Mesenchymal stem cell (in vitro differentiated cells and primary cell): ENCODE measurements around the gene INPPL1.

ENCODE experiments used
- DNase-seq: peaks from one replicate; pipeline ENCODE4 v3.0.0-alpha.2; 2013
- H2AFZ ChIP-seq: one replicate; pipeline ENCODE4 v1.6.1; 2013; ENCODE audit warnings: low read depth, mild to moderate bottlenecking, control low read depth, inconsistent platforms, low read length, moderate library complexity
- H2AK5ac ChIP-seq: 2 replicates; pipeline ENCODE4 v1.6.1; 2013; ENCODE audit warnings: low read length, moderate library complexity, mild to moderate bottlenecking, inconsistent platforms; ENCODE audit not compliant: severe bottlenecking
- H2BK120ac ChIP-seq: one replicate; pipeline ENCODE4 v1.6.1; 2013; ENCODE audit warnings: low read depth, mild to moderate bottlenecking, inconsistent platforms, low read length, moderate library complexity
- H2BK12ac ChIP-seq, 2 experiments: one replicate each; pipeline ENCODE4 v1.6.1; 2013; ENCODE audit warnings: inconsistent platforms in 2 of 2, low read length in 2 of 2, mild to moderate bottlenecking in 2 of 2, moderate library complexity in 2 of 2, control low read depth in 1 of 2
- H2BK15ac ChIP-seq: one replicate; pipeline ENCODE4 v1.6.1; 2013; ENCODE audit warnings: mild to moderate bottlenecking, low read depth, inconsistent platforms; ENCODE audit not compliant: poor library complexity, severe bottlenecking
- H2BK5ac ChIP-seq: 2 replicates; pipeline ENCODE4 v1.6.1; 2013; ENCODE audit warnings: low read depth, mild to moderate bottlenecking, low read length, control low read depth, inconsistent platforms; ENCODE audit not compliant: poor library complexity, severe bottlenecking
- H3K14ac ChIP-seq, 2 experiments: one replicate each; pipeline ENCODE4 v1.6.1; 2013; ENCODE audit warnings: inconsistent platforms in 2 of 2, low read length in 2 of 2, control low read depth in 1 of 2, mild to moderate bottlenecking in 1 of 2, moderate library complexity in 1 of 2
- H3K18ac ChIP-seq, 2 experiments: one replicate each; pipeline ENCODE4 v1.6.1; 2013; ENCODE audit warnings: inconsistent platforms in 2 of 2, low read length in 2 of 2, control low read depth in 1 of 2, low read depth in 1 of 2, mild to moderate bottlenecking in 1 of 2
- H3K23ac ChIP-seq, 2 experiments: one replicate each; pipeline ENCODE4 v1.6.1; 2013; ENCODE audit warnings: inconsistent platforms in 2 of 2, low read length in 2 of 2, mild to moderate bottlenecking in 2 of 2, moderate library complexity in 2 of 2, control low read depth in 1 of 2
- H3K27ac ChIP-seq: 2 replicates; pipeline ENCODE4 v1.5.1; 2013; ENCODE audit warnings: mild to moderate bottlenecking, moderate library complexity, low read length, control low read depth, inconsistent platforms; ENCODE audit not compliant: poor library complexity, severe bottlenecking
- H3K27me3 ChIP-seq, 2 experiments: 2 replicates each; pipeline versions ENCODE4 v1.6.1 to v1.7.0; 2013; ENCODE audit warnings: low read length in 2 of 2, mild to moderate bottlenecking in 2 of 2, moderate library complexity in 2 of 2, control low read depth in 1 of 2, inconsistent platforms in 1 of 2; ENCODE audit not compliant: control insufficient read depth in 1 of 2, insufficient read depth in 1 of 2
- H3K36me3 ChIP-seq, 2 experiments: 2 replicates each; pipeline versions ENCODE4 v1.6.1 to v1.7.0; 2013; ENCODE audit warnings: low read length in 2 of 2, control low read depth in 1 of 2, inconsistent platforms in 1 of 2, low read depth in 1 of 2, mild to moderate bottlenecking in 1 of 2; ENCODE audit not compliant: insufficient read depth in 2 of 2, control insufficient read depth in 1 of 2
- H3K4ac ChIP-seq, 2 experiments: one replicate each; pipeline ENCODE4 v1.6.1; 2013; ENCODE audit warnings: inconsistent platforms in 2 of 2, low read length in 2 of 2, mild to moderate bottlenecking in 2 of 2, moderate library complexity in 2 of 2, control low read depth in 1 of 2, low read depth in 1 of 2
- H3K4me1 ChIP-seq: 2 replicates; pipeline ENCODE4 v1.6.1; 2013; ENCODE audit warnings: low read depth, low read length, control low read depth; ENCODE audit not compliant: control insufficient read depth, insufficient read depth
- H3K4me2 ChIP-seq: 2 replicates; pipeline ENCODE4 v1.6.1; 2013; ENCODE audit warnings: low read length, mild to moderate bottlenecking, inconsistent platforms; ENCODE audit not compliant: poor library complexity, severe bottlenecking
- H3K4me3 ChIP-seq, 2 experiments: 2 replicates each; pipeline versions ENCODE4 v1.5.1 to v1.7.0; 2013; ENCODE audit warnings: low read length in 2 of 2, mild to moderate bottlenecking in 2 of 2, control low read depth in 1 of 2, low read depth in 1 of 2; ENCODE audit not compliant: insufficient read depth in 1 of 2
- H3K79me1 ChIP-seq: replicated peaks from 2 replicates; pipeline ENCODE4 v1.6.1; 2013; ENCODE audit warnings: mild to moderate bottlenecking, control low read depth, low read length, inconsistent platforms; ENCODE audit not compliant: poor library complexity, severe bottlenecking
- H3K9ac ChIP-seq: 2 replicates; pipeline ENCODE4 v1.7.0; 2013; ENCODE audit warnings: mild to moderate bottlenecking, low read length, moderate library complexity
- H3K9me3 ChIP-seq: 2 replicates; pipeline ENCODE4 v1.7.0; 2013; ENCODE audit warnings: mild to moderate bottlenecking, low read length; ENCODE audit not compliant: control insufficient read depth
- H4K8ac ChIP-seq: one replicate; pipeline ENCODE4 v1.6.1; 2013; ENCODE audit warnings: inconsistent platforms, mild to moderate bottlenecking, low read length, moderate library complexity
- H4K91ac ChIP-seq: one replicate; pipeline ENCODE4 v1.6.1; 2013; ENCODE audit warnings: mild to moderate bottlenecking, low read length, inconsistent platforms
- WGBS: methylation state at CpG from one replicate; pipeline ENCODE4 v1.1.7; 2013; ENCODE audit warnings: mixed read lengths; 5-methylcytosine and 5-hydroxymethylcytosine counted together

The INPPL1 gene

DNA sequence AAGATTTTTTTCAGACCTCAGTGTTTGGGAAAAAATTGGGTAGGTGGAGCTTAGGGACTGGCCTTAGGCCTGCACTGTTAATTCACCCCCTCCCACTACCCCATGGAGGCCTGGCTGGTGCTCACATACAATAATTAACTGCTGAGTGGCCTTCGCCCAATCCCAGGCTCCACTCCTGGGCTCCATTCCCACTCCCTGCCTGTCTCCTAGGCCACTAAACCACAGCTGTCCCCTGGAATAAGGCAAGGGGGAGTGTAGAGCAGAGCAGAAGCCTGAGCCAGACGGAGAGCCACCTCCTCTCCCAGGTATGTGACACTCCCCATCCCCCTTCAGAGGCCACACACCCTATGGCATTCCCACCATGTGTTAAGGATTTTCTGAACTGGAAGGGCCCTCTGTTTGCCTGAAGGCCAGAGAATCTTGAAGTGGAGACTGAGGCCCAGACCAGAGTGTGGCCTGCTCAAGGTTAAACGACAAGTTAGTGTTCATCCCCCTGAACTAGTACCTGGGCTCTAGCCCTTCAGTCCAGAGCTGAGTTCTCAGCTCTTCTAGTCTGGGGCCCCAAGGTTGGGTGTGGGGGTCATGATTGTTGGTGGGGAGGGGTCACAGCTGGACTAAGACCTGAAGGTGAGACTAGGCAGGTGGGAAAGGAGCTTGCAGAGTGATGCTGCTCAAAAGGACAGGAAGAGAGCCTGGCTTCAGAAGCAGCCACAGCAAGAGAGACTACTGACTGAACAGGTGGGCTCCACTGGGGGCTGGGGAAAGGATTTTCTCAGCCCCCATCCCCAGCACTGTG is 34.9 kb upstream of the INPPL1 start:
- H3K9ac ChIP-seq = no peak overlapping the region
- no peak for DNase-seq
- H3K4me2 ChIP-seq = no peak overlapping the region
- no peak overlapping the region for H2AFZ ChIP-seq
- WGBS = 77% methylated on average over 2 of the region's 3 CpGs
- H3K4me1 ChIP-seq = peaks cover 4% of the 10 kb centered on the region
- no peak overlapping the region for H3K4me3 ChIP-seq
- no peak overlapping the region for H2BK12ac ChIP-seq
- no peak overlapping the region for H3K23ac ChIP-seq
- no peaks in the 10 kb centered on the region for H3K79me1 ChIP-seq
- H3K36me3 ChIP-seq = no peaks in the 10 kb centered on the region
- no peak overlapping the region for H3K14ac ChIP-seq
- H2BK5ac ChIP-seq = no peak overlapping the region
- H3K27ac ChIP-seq = no peak overlapping the region
- no peak overlapping the region for H4K91ac ChIP-seq
- no peak overlapping the region for H3K4ac ChIP-seq
- no peak overlapping the region for H2AK5ac ChIP-seq
- no peaks in the 10 kb centered on the region for H3K27me3 ChIP-seq
- no peak overlapping the region for H4K8ac ChIP-seq
- no peaks in the 10 kb centered on the region for H3K9me3 ChIP-seq
- H3K18ac ChIP-seq = no peak overlapping the region
- H2BK15ac ChIP-seq = no peak overlapping the region
- no peak overlapping the region for H2BK120ac ChIP-seq

DNA sequence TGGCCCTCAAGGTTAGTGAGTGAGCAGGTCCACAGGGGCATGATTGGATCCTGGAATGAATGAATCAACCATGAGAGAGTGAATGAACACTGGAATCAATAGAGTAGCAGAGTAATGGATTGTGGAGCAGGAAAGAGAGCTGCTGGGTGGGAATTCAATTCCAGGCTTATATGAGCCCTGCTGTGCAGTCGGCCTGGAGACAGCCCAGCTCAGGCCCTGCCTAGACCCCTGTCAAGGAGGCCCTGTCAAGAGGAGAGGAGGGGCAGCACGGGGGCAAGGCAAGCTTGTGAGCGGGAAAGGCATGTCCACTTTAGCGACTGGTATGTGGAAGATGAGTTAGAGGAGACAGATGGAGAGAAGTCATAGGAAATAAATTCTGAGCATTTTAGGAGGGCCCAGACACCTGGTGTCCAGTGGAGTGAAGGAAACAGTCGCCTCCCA is 33.9 kb upstream of the INPPL1 start:
- no peak overlapping the region for H4K91ac ChIP-seq
- H2BK12ac ChIP-seq = no peak overlapping the region
- no peak overlapping the region for H2AK5ac ChIP-seq
- H2AFZ ChIP-seq = no peak overlapping the region
- no peak overlapping the region for H3K27ac ChIP-seq
- H2BK15ac ChIP-seq = no peak overlapping the region
- H3K14ac ChIP-seq = no peak overlapping the region
- H3K4me1 ChIP-seq = peaks cover 4% of the 10 kb centered on the region
- H3K23ac ChIP-seq = no peak overlapping the region
- no peak overlapping the region for H3K4me2 ChIP-seq
- H3K36me3 ChIP-seq = no peaks in the 10 kb centered on the region
- H3K9ac ChIP-seq = no peak overlapping the region
- H3K4me3 ChIP-seq = no peak overlapping the region
- no peaks in the 10 kb centered on the region for H3K79me1 ChIP-seq
- H3K18ac ChIP-seq = no peak overlapping the region
- peaks cover 6 to 9% of the 10 kb centered on the region in 2 experiments for H3K27me3 ChIP-seq
- WGBS = 80% methylated on average over 5 of the region's 5 CpGs
- no peak overlapping the region for H4K8ac ChIP-seq
- H2BK5ac ChIP-seq = no peak overlapping the region
- H3K4ac ChIP-seq = no peak overlapping the region
- H3K9me3 ChIP-seq = no peaks in the 10 kb centered on the region
- no peak overlapping the region for H2BK120ac ChIP-seq
- no peak for DNase-seq

DNA sequence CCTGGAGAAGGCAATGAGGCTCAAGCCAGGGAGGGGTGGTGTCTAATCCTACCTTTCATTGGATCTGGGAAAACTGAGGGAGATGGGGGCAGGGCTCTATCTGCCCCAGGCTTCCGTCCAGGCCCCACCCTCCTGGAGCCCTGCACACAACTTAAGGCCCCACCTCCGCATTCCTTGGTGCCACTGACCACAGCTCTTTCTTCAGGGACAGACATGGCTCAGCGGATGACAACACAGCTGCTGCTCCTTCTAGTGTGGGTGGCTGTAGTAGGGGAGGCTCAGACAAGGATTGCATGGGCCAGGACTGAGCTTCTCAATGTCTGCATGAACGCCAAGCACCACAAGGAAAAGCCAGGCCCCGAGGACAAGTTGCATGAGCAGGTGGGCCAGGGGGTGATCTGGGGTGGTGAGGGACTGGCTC is 32.6 kb upstream of the INPPL1 start, which contains the start of gene FOLR1:
Gene FOLR1, plus strand, starts transcription at position 180 of the 421 bp plus-strand sequence. Its CDS starts 34 bp downstream, at position 214.
- H3K4me2 ChIP-seq = no peak within 1 kb of the TSS
- peak; percentile 8 for DNase-seq
- WGBS = 78% methylated on average over 3 of the region's 5 CpGs

DNA sequence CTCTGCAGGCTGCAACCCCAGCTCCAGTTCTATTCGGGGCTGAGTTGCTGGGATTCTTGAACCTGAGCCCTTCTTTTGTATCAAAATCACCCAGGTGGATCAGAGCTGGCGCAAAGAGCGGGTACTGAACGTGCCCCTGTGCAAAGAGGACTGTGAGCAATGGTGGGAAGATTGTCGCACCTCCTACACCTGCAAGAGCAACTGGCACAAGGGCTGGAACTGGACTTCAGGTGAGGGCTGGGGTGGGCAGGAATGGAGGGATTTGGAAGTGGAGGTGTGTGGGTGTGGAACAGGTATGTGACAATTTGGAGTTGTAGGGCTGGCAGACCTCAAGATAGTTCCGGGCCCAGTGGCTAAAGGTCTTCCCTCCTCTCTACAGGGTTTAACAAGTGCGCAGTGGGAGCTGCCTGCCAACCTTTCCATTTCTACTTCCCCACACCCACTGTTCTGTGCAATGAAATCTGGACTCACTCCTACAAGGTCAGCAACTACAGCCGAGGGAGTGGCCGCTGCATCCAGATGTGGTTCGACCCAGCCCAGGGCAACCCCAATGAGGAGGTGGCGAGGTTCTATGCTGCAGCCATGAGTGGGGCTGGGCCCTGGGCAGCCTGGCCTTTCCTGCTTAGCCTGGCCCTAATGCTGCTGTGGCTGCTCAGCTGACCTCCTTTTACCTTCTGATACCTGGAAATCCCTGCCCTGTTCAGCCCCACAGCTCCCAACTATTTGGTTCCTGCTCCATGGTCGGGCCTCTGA is 28.9 kb upstream of the INPPL1 start:
- Histone ChIP-seq H2BK12ac (no peak overlapping the region), H3K9me3 (no peaks in the 10 kb centered on the region), H3K23ac (no peak overlapping the region), H3K4me3 (no peak overlapping the region), H3K9ac (no peak overlapping the region), H3K4ac (no peak overlapping the region), H2AFZ (no peak overlapping the region), H3K27me3 (peaks cover 9 to 11% of the 10 kb centered on the region in 2 experiments), H2BK15ac (no peak overlapping the region), H4K91ac (no peak overlapping the region), H3K18ac (no peak overlapping the region), H3K27ac (no peak overlapping the region), H4K8ac (no peak overlapping the region), H2BK5ac (no peak overlapping the region), H3K4me2 (no peak overlapping the region), H2BK120ac (no peak overlapping the region), H3K14ac (no peak overlapping the region), H3K36me3 (no peaks in the 10 kb centered on the region), H2AK5ac (no peak overlapping the region), H3K4me1 (peaks cover 4% of the 10 kb centered on the region), H3K79me1 (no peaks in the 10 kb centered on the region)
- DNase-seq = no peak
- WGBS = 88% methylated on average over 11 of the region's 12 CpGs

More for the DNA sequence above, 32.6 kb upstream of the INPPL1 start, which contains the start of gene FOLR1:
- Histone ChIP-seq H2BK15ac (no peak within 1 kb of the TSS), H3K14ac (no peak within 1 kb of the TSS), H2BK12ac (no peak within 1 kb of the TSS), H2AFZ (no peak within 1 kb of the TSS), H2AK5ac (no peak within 1 kb of the TSS), H3K27me3 (peaks cover 9 to 11% of the 10 kb centered on the region in 2 experiments), H3K4ac (no peak within 1 kb of the TSS), H2BK5ac (no peak within 1 kb of the TSS), H3K9me3 (no peaks in the 10 kb centered on the region), H4K91ac (no peak within 1 kb of the TSS), H3K4me3 (no peak within 1 kb of the TSS), H3K79me1 (no peaks in the 10 kb centered on the region), H2BK120ac (no peak within 1 kb of the TSS), H3K4me1 (peaks cover 4% of the 10 kb centered on the region), H3K36me3 (no peaks in the 10 kb centered on the region), H3K9ac (no peak within 1 kb of the TSS), H3K23ac (no peak within 1 kb of the TSS), H4K8ac (peak within 1 kb of the TSS; percentile 51), H3K18ac (no peak within 1 kb of the TSS), H3K27ac (no peak within 1 kb of the TSS)
